Heart right ventricle (tissue), 16 donors: ENCODE data around the gene PTPRE. TPM values are rescaled to one million over a fixed set of nuclear protein-coding genes. Genes with fewer than 3 reads are reported as not detected.
A peak's percentile ranks its signal among the peaks of the same experiment; 100 is the strongest.

Experiments used
- ATAC-seq, 8 donors: fragments of 200-7000 bp; cut with Tn5 transposase; one replicate each; pipeline ENCODE4 v1.9.1; 2020; ENCODE audit warnings: mild to moderate bottlenecking in 8 of 8, moderate library complexity in 8 of 8, moderate number of reproducible peaks in 1 of 8
- DNase-seq, 2 donors: peaks; one replicate each; pipeline ENCODE4 v3.0.0-alpha.2; 2020
- H3K27ac ChIP-seq, 10 donors: fragments of 200-600 bp; sonication (generic) in 2 of 10; one replicate each; pipeline versions ENCODE4 v1.5.0 to v1.8.0; 2020 to 2022; ENCODE audit warnings: mild to moderate bottlenecking in 3 of 10
- H3K27me3 ChIP-seq, 7 donors: fragments of 200-600 bp; one replicate each; pipeline ENCODE4 v1.8.0; 2021 to 2022; ENCODE audit warnings: mild to moderate bottlenecking in 2 of 7
- H3K36me3 ChIP-seq, 9 donors: fragments of 200-600 bp; sonication (generic) in 1 of 9; one replicate each; pipeline versions ENCODE4 v1.5.0 to v1.8.0; 2020 to 2022; ENCODE audit warnings: mild to moderate bottlenecking in 2 of 9
- H3K4me1 ChIP-seq, 9 donors: fragments of 200-600 bp; sonication (generic) in 1 of 9; one replicate each; pipeline versions ENCODE4 v1.5.0 to v1.8.0; 2020 to 2022; ENCODE audit warnings: mild to moderate bottlenecking in 4 of 9
- H3K4me3 ChIP-seq, 10 donors: fragments of 200-600 bp; sonication (generic) in 2 of 10; one replicate each; pipeline versions ENCODE4 v1.5.0 to v1.8.0; 2020 to 2022; ENCODE audit warnings: mild to moderate bottlenecking in 7 of 10, moderate library complexity in 2 of 10
- H3K9me3 ChIP-seq, 11 donors: fragments of 200-600 bp in 10 of 11; sonication (generic) in 2 of 11; one replicate each; pipeline versions ENCODE4 v1.5.0 to v1.8.0; 2013 to 2022; ENCODE audit warnings: mild to moderate bottlenecking in 2 of 11, control low read depth in 1 of 11, moderate library complexity in 1 of 11
- CTCF ChIP-seq, 9 donors: fragments of 200-600 bp; sonication (generic) in 2 of 9; IDR thresholded peaks; one replicate each; pipeline versions ENCODE4 v1.5.0 to v1.8.0; 2021 to 2022; ENCODE audit warnings: antibody characterized with exemption in 9 of 9, mild to moderate bottlenecking in 5 of 9, moderate library complexity in 1 of 9
- WGBS, 2 donors: extraction: QIAGEN DNeasy Blood & Tissue Kit; methylation state at CpG; one replicate each; pipeline ENCODE4 v1.1.7; 2013; ENCODE audit warnings: inconsistent platforms in 1 of 2; 5-methylcytosine and 5-hydroxymethylcytosine counted together
- intact Hi-C, 10 donors: fragments of 100-400 bp; cut with DNase I; formaldehyde crosslinking; loops; one replicate each; pipeline versions ENCODE4 v1.11.1 to v1.14.2; 2022
- polyA plus RNA-seq, 2 donors: library from polyadenylated mRNA; stranded (reverse); fragments of 200-250 nt; gene quantifications; one replicate each; pipeline ENCODE4 v1.2.3, GENCODE V29; 2013
- total RNA-seq, 10 donors: library from RNA; stranded (reverse); fragmentation: NEBNext Ultra II Directional in 3 of 10; extraction: Animal tissue kit (Norgen Biotek cat#: 25700) in 3 of 10; gene quantifications; one replicate each; pipeline versions ENCODE4 v1.2.1 to v1.2.4, GENCODE V29; 2021 to 2023
- donor health status: Arrhythmogenic right ventricular cardiomyopathy.
- donor health status: ischemic (EF 13 %, LVEDD 7.1; RV severe dilation, severe dysfunction).
- donor health status: healthy with polysubstance abuse.
- donor health status: DM: no; HTN: yes; CAD: no.
- donor health status: DM: no; HTN: no; CAD: no.
- donor health status: ischemic (EF 25% LVEDD 6.9; RV normal size, moderate dysfunction).
- donor health status: ischemic (EF 25% LVEDD 5.7; RV mildly dilated, moderate dysfunction).
- donor health status: healthy.
- donor health status: DM: yes; HTN: yes; CAD: no.
- donor health status: Ischemic cardiomyopathy.
- donor health status: ischemic (EF 35%, LVEDD 5.7; RV mildly dilated, moderate dysfunction).
- donor health status: nonischemic (EF 11% LVEDD 7.7; RV severe dilation, severe dysfunction).
- donor health status: DM: yes; HTN: yes; CAD: no.
- donor health status: PGD.
- donor health status: ischemic (EF 29% LVEDD 5.4; RV normal size, mild dysfunction).
- donor health status: nonischemic (EF 23%, LVEDD 6.1; RV moderate dilation, normal function).

The PTPRE gene
- total and polyA plus RNA-seq, 12 donors: 6.1 to 42.8 (median 22.1) TPM

- ATAC-seq (no peak), DNase-seq (no peak)
- TF ChIP-seq CTCF (IDR thresholded peaks at IDR 0.05): no peak
- Histone ChIP-seq H3K27me3 (no peaks in the 10 kb centered on the region), H3K4me1 (peaks cover 0 to 4% (median 0%) of the 10 kb centered on the region in 9 donors), H3K9me3 (no peaks in the 10 kb centered on the region), H3K4me3 (no peak overlapping the region), H3K27ac (no peak overlapping the region), H3K36me3 (peaks cover 0 to 73% (median 26%) of the 10 kb centered on the region in 9 donors)
- WGBS, 2 donors: 84 to 91% methylated on average over 15 of the region's 15 CpGs
- intact Hi-C loops: loop anchor here in 2 of 10 donors (5.0 kb wide), 2 partner anchors 64 to 69 kb away; no protein-coding TSS in a partner anchor
These were observed 176.4 kb downstream of the PTPRE start for GRCh38 chr10:128083191-128083895.

GRCh38 chr10:128084364-128084763 lies 177.5 kb downstream of the PTPRE start:
- ATAC-seq (no peak), DNase-seq (no peak)
- peaks cover 0 to 4% (median 0%) of the 10 kb centered on the region in 7 donors for H3K27me3 ChIP-seq
- peaks cover 0 to 63% (median 26%) of the 10 kb centered on the region in 9 donors for H3K36me3 ChIP-seq
- H3K9me3 ChIP-seq: no peaks in the 10 kb centered on the region
- H3K4me3 ChIP-seq: no peak overlapping the region
- intact Hi-C loops: loop anchor here in 2 of 10 donors (5.0 kb wide), 2 partner anchors 63 to 68 kb away; no protein-coding TSS in a partner anchor
- peaks cover 0 to 4% (median 0%) of the 10 kb centered on the region in 9 donors for H3K4me1 ChIP-seq
- 91 to 92% methylated on average over 10 of the region's 10 CpGs for WGBS, 2 donors
- no peak overlapping the region for H3K27ac ChIP-seq
- no peak for TF ChIP-seq CTCF (IDR thresholded peaks at IDR 0.05)

GRCh38 chr10:128084991-128085390 lies 178.1 kb downstream of the PTPRE start:
- H3K27me3 ChIP-seq: peaks cover 0 to 5% (median under 1%) of the 10 kb centered on the region in 7 donors
- no peak for TF ChIP-seq CTCF (IDR thresholded peaks at IDR 0.05)
- 91 to 92% methylated on average over 8 of the region's 8 CpGs for WGBS, 2 donors
- DNase-seq (no peak), ATAC-seq (no peak)
- H3K36me3 ChIP-seq: peaks cover 0 to 56% (median 20%) of the 10 kb centered on the region in 9 donors
- H3K4me3 ChIP-seq: no peak overlapping the region
- intact Hi-C loops: loop anchor here in 2 of 10 donors (5.0 kb wide), 2 partner anchors 62 to 67 kb away; no protein-coding TSS in a partner anchor
- peaks cover 0 to 4% (median 0%) of the 10 kb centered on the region in 9 donors for H3K4me1 ChIP-seq
- no peak overlapping the region for H3K27ac ChIP-seq
- H3K9me3 ChIP-seq: no peaks in the 10 kb centered on the region

GRCh38 chr10:128086003-128086863 lies 179.3 kb downstream of the PTPRE start:
- peaks cover 0 to 44% (median 15%) of the 10 kb centered on the region in 9 donors for H3K36me3 ChIP-seq
- intact Hi-C loops: no loop called here
- peaks cover 0 to 4% (median 0%) of the 10 kb centered on the region in 9 donors for H3K4me1 ChIP-seq
- no peak overlapping the region for H3K27ac ChIP-seq
- DNase-seq (no peak), ATAC-seq (peak in 3 of 8 donors; percentile 26 to 44 (median 32))
- no peaks in the 10 kb centered on the region for H3K9me3 ChIP-seq
- H3K4me3 ChIP-seq: no peak overlapping the region
- no peak for TF ChIP-seq CTCF (IDR thresholded peaks at IDR 0.05)
- H3K27me3 ChIP-seq: peaks cover 0 to 14% (median 9%) of the 10 kb centered on the region in 7 donors
- 68 to 79% methylated on average over 10 of the region's 10 CpGs for WGBS, 2 donors
